Kidney (tissue), 14 donors: ENCODE measurements around the gene ZDHHC21. TPM values are rescaled to one million over a fixed set of nuclear protein-coding genes. Genes with fewer than 3 reads are reported as not detected.

Experiments
- DNase-seq, 5 donors: peaks; one replicate each; pipeline ENCODE4 v3.0.0-alpha.2; 2013 to 2020
- FAIRE-seq: peaks from 2 replicates; lab custom pipeline; 2012; peaks lifted over from hg19 to GRCh38; lab: Jason Lieb, UNC
- H3K27ac ChIP-seq, 2 donors: one replicate each; pipeline ENCODE4 v1.7.0; 2013; ENCODE audit warnings: low read depth in 2 of 2, low read length in 2 of 2, inconsistent platforms in 1 of 2
- H3K27me3 ChIP-seq: one replicate; pipeline ENCODE4 v1.7.1; 2013; ENCODE audit warnings: low read length, inconsistent platforms; ENCODE audit not compliant: control insufficient read depth, insufficient read depth
- H3K36me3 ChIP-seq, 3 donors: one replicate each; pipeline versions ENCODE4 v1.7.0 to v1.7.1; 2013; ENCODE audit warnings: low read length in 3 of 3, control low read depth in 1 of 3, inconsistent platforms in 1 of 3; ENCODE audit not compliant: insufficient read depth in 3 of 3, control insufficient read depth in 2 of 3
- H3K4me1 ChIP-seq, 3 donors: one replicate each; pipeline versions ENCODE4 v1.7.0 to v1.7.1; 2013; ENCODE audit warnings: low read length in 3 of 3, inconsistent platforms in 1 of 3, low read depth in 1 of 3; ENCODE audit not compliant: control insufficient read depth in 2 of 3, insufficient read depth in 2 of 3
- H3K4me3 ChIP-seq, 3 donors: one replicate each; pipeline versions ENCODE4 v1.7.0 to v1.8.1; 2013; ENCODE audit warnings: low read length in 3 of 3, control low read depth in 1 of 3, inconsistent platforms in 1 of 3
- H3K9ac ChIP-seq, 3 donors: one replicate each; pipeline versions ENCODE4 v1.7.0 to v1.7.1; 2013; ENCODE audit warnings: low read length in 3 of 3, control low read depth in 1 of 3, inconsistent platforms in 1 of 3
- H3K9me3 ChIP-seq, 3 donors: one replicate each; pipeline versions ENCODE4 v1.7.0 to v1.7.1; 2013; ENCODE audit warnings: low read length in 3 of 3, control low read depth in 1 of 3, inconsistent platforms in 1 of 3; ENCODE audit not compliant: control insufficient read depth in 2 of 3, insufficient read depth in 1 of 3
- intact Hi-C: fragments of 100-400 bp; cut with DNase I; formaldehyde crosslinking; loops from one replicate; pipeline ENCODE4 v1.11.1; 2022
- polyA plus RNA-seq: library from polyadenylated mRNA; stranded (reverse); fragments of 350-450 nt; fragmentation: Illumina TruSeq; extraction: RNeasy Lipid Tissue Mini Kit (QIAGEN cat#74804); gene quantifications from one replicate; pipeline ENCODE4 v1.2.3, GENCODE V29; 2014; ENCODE audit warnings: low read depth, low replicate concordance; ENCODE audit not compliant: insufficient read depth
- total RNA-seq: library from RNA; stranded (reverse); fragmentation: NEBNext Ultra II Directional; extraction: Animal tissue kit (Norgen Biotek cat#: 25700); gene quantifications from one replicate; pipeline ENCODE4 v1.2.1, GENCODE V29; 2021
- TF ChIP-seq, protein P1 (sequence below): IDR thresholded peaks from 3 replicates; pipeline ENCODE4 v1.5.1; 2012; ENCODE audit warnings: mild to moderate bottlenecking, moderate library complexity, borderline replicate concordance; ENCODE audit not compliant: insufficient read depth; ENCODE audit errors: extremely low read depth
- donor health status: control.
- donor health status: control.
- donor health status: control.
- donor health status: control.
- donor health status: control.
- donor health status: DM: yes; HTN: yes; CAD: no.
- donor health status: Normal renal cell carcinoma (clear cell type).

The ZDHHC21 gene
- total and polyA plus RNA-seq, 2 donors from 2014 or later: 4.0 to 15.2 TPM

DNA sequence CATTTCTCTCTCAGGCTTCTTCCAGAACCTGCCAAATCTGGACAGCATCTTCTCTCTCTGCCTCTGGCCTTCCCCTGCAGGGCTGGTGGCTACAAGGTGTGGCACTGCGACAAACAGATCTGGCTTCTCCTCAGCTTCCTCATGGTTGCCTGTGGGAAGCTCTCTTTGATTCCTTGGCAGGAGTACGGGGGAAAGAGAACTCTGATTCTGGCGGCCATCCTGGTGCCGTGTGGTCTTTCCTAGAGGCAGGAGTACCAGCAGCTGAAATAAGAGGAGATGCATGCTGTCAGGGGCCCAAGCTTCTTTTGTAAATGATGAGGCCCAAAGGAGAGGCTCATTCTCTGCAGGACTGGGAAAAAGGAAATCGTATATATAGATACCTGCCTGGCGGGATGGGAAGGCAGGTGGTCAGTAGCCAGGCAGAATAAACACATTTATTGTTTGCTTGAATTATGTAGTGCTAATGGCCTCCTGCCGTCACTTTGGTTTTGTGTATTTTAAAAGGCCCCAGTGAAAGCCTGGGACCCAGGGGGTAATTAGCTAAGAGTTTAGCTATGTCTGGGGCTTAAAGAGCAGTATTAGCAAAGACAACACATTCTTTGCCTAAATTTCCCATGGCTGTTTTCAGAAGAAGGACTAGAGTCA is 29.3 kb upstream of the ZDHHC21 start, which contains the start of gene CER1:
Gene CER1 (minus strand): TSS at position 343 of the 645 bp plus-strand sequence. CDS start 61 bp downstream, at position 282.
- no peak for DNase-seq
- FAIRE-seq: no peak
- Histone ChIP-seq H3K27me3 (no peaks in the 10 kb centered on the region), H3K4me1 (no peaks in the 10 kb centered on the region), H3K27ac (no peak within 1 kb of the TSS), H3K9me3 (no peaks in the 10 kb centered on the region), H3K9ac (no peak within 1 kb of the TSS), H3K36me3 (no peaks in the 10 kb centered on the region), H3K4me3 (no peak within 1 kb of the TSS)
- TF ChIP-seq, protein P1, sequence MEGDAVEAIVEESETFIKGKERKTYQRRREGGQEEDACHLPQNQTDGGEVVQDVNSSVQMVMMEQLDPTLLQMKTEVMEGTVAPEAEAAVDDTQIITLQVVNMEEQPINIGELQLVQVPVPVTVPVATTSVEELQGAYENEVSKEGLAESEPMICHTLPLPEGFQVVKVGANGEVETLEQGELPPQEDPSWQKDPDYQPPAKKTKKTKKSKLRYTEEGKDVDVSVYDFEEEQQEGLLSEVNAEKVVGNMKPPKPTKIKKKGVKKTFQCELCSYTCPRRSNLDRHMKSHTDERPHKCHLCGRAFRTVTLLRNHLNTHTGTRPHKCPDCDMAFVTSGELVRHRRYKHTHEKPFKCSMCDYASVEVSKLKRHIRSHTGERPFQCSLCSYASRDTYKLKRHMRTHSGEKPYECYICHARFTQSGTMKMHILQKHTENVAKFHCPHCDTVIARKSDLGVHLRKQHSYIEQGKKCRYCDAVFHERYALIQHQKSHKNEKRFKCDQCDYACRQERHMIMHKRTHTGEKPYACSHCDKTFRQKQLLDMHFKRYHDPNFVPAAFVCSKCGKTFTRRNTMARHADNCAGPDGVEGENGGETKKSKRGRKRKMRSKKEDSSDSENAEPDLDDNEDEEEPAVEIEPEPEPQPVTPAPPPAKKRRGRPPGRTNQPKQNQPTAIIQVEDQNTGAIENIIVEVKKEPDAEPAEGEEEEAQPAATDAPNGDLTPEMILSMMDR: no peak
- intact Hi-C loops: no loop called here

DNA sequence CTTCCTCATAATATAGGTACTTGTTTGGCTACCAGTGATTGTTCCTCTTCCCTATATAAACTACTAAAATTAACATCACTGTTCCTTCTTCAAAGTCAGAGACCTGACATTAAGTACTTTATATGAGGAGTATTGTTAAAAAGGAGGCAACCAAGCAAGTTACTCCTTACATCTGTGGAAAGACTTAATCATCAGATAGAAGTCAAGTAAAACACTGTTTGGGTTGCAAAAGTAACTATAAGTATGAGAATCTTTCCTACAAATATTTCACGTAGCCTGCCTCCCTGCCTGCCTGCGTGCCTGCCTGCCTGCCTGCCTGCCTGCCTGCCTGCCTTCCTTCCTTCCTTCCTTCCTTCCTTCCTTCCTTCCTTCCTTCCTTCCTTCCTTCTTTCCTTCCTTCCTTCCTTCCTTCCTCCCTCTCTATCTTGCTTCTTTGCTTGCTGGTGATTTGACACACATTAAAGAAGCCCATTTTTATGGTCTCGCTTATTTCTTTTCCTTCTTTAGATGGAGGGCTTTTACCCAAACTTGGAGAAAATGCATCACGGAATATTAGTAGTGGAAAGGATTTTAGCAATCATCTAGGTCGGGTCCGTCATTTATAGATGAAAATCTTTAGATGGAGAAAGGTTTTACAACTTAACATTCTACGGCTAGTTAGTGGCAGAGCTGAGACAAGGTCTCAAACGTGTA is 26.1 kb upstream of the ZDHHC21 start:
- DNase-seq (no peak), FAIRE-seq (no peak)
- Histone ChIP-seq H3K9ac (no peak overlapping the region), H3K4me1 (no peaks in the 10 kb centered on the region), H3K4me3 (no peak overlapping the region), H3K9me3 (no peaks in the 10 kb centered on the region), H3K36me3 (no peaks in the 10 kb centered on the region), H3K27me3 (no peaks in the 10 kb centered on the region), H3K27ac (no peak overlapping the region)
- TF ChIP-seq, protein P1: no peak
- intact Hi-C loops: no loop called here

DNA sequence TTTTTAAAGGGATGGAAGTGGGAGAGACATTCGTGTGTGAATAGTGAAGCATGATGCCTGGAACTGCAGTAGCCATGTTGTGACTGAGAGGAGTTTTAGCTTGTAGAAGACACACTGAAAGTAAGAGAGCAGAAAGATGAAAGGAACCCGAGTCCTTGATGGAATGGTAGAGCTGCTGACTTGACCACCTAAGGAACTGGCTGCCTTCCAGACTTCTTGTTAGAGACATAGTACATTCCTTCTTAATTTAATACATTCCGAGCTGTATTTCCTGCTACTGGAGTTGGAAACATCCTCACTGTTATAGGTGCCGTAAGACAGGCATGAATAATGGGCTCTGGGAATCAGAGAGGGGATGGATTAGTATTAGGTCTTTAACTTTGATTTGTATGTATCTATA is 21.9 kb upstream of the ZDHHC21 start:
- DNase-seq (no peak), FAIRE-seq (no peak)
- no peaks in the 10 kb centered on the region for H3K36me3 ChIP-seq
- TF ChIP-seq, protein P1: no peak
- H3K4me3 ChIP-seq: no peak overlapping the region
- H3K4me1 ChIP-seq: no peaks in the 10 kb centered on the region
- H3K9me3 ChIP-seq: no peaks in the 10 kb centered on the region
- H3K27ac ChIP-seq: no peak overlapping the region
- no peaks in the 10 kb centered on the region for H3K27me3 ChIP-seq
- no peak overlapping the region for H3K9ac ChIP-seq
- intact Hi-C loops: no loop called here
